Effector memory CD4-positive, alpha-beta T cell (primary cell): ENCODE measurements around the gene ZDHHC7.

ENCODE experiments used
- DNase-seq, 3 donors: peaks; one replicate each; pipeline ENCODE4 v3.0.0-alpha.2; 2020
- H3K27ac ChIP-seq: 2 replicates; pipeline ENCODE4 v1.7.0; 2013; ENCODE audit warnings: mild to moderate bottlenecking, low read length, moderate library complexity; ENCODE audit not compliant: insufficient read depth, poor library complexity, severe bottlenecking
- H3K27me3 ChIP-seq: replicated peaks from 2 replicates; pipeline ENCODE4 v1.7.0; 2013; ENCODE audit warnings: mild to moderate bottlenecking, low read length; ENCODE audit not compliant: insufficient read depth, control insufficient read depth, poor library complexity, severe bottlenecking
- H3K36me3 ChIP-seq: 2 replicates; pipeline ENCODE4 v1.7.0; 2013; ENCODE audit warnings: mild to moderate bottlenecking, low read length, moderate library complexity; ENCODE audit not compliant: control insufficient read depth, insufficient read depth
- H3K4me1 ChIP-seq: 2 replicates; pipeline ENCODE4 v1.7.0; 2013; ENCODE audit warnings: low read length, mild to moderate bottlenecking; ENCODE audit not compliant: control insufficient read depth, insufficient read depth, poor library complexity, severe bottlenecking
- H3K4me3 ChIP-seq: 2 replicates; pipeline ENCODE4 v1.7.0; 2013; ENCODE audit warnings: low read length, low read depth, mild to moderate bottlenecking; ENCODE audit not compliant: insufficient read depth, poor library complexity, severe bottlenecking
- H3K9me3 ChIP-seq: 2 replicates; pipeline ENCODE4 v1.7.0; 2013; ENCODE audit warnings: mild to moderate bottlenecking, low read length, moderate library complexity; ENCODE audit not compliant: control insufficient read depth

ZDHHC7 gene

DNA sequence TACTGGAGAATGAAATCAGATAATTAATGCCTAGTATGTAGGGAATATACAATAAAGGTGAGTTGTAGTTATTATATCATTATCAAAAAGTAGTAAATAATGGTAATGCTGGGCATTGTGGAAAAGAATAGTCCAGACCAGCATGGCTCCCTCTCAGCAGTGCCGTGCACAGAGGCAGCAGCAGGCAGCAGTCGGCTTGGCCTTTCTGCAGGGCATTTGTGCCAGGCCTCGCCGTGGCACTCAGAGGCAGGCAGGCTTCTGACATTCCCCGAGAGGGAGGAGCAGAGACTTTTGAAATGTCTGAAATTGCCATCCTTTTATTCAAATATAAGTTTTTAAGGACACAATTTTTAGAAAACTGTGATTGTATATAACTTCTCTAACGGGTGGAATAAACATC, 31.3 kb upstream of the ZDHHC7 start:
- Histone ChIP-seq H3K27me3 (no peaks in the 10 kb centered on the region), H3K4me3 (no peak overlapping the region), H3K36me3 (no peaks in the 10 kb centered on the region), H3K27ac (no peak overlapping the region), H3K9me3 (no peaks in the 10 kb centered on the region), H3K4me1 (no peaks in the 10 kb centered on the region)
- DNase-seq, result no peak

DNA sequence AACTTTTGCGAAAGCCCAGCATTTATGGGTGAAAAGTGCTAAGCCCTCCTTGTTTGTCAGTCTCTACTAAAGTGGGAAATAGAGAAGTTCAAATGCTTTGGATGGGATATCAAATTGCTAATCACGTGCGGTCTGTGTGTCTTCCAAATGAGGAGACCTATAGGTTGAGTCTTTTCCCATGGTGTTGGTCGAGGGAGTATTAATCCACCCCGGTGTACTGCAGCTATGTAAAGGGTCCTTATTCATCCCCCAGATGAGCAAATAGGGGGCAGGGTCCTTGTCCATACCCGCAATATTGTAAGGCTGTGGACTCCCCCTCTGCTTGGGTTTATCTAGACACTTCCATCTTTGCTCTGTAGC, 30.8 kb upstream of the ZDHHC7 start:
- H3K4me1 ChIP-seq, result no peaks in the 10 kb centered on the region
- no peak for DNase-seq
- no peak overlapping the region for H3K27ac ChIP-seq
- H3K9me3 ChIP-seq, result no peaks in the 10 kb centered on the region
- no peak overlapping the region for H3K4me3 ChIP-seq
- no peaks in the 10 kb centered on the region for H3K27me3 ChIP-seq
- H3K36me3 ChIP-seq, result no peaks in the 10 kb centered on the region

DNA sequence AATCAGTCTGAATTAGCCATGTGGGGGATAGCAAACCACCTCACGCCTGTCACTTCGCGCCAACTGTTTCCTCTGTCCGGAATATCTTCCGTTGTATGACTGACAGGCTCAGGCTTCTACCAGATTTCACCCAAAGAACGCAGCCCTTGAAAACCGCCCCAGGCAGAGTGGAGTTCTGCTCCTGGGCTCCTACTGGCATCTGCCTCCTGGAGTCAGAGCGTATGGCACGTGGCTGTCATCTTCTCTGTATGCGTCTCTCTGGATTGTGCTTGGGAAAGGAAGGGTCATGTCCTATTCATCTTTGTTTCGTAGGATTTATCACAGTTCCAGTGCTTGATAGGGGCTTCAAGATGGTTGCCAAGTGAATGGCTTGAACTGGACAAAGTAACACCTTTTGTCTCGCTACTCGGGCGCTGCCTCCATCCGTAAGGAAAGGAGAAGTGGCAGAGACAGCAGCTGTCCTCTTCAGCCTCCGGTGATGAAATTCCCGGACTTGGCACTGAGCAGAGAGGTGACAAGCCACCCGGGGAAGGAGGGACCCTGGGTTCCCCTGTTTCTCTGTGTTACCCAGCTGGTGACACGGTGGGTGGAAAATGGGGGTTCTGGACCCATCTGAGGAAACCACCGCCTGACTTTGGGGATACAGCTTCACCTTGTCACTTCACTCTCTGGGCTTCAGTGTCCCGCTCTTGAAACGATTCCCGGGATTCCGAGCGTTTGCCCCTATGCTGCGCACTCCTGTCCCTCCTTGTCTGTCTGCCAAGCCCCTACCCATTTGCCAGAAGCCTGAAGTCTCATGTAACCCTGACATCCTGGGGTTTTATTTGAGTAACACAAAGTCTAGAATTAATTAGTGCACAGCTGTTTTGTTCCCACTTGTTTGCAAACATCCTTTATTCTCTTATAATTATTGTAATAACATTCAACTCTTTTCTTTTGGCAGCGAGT, 30.2 kb upstream of the ZDHHC7 start:
- Histone ChIP-seq H3K27me3 (no peaks in the 10 kb centered on the region), H3K9me3 (no peaks in the 10 kb centered on the region), H3K4me3 (no peak overlapping the region), H3K36me3 (no peaks in the 10 kb centered on the region), H3K4me1 (no peaks in the 10 kb centered on the region), H3K27ac (no peak overlapping the region)
- DNase-seq, result no peak

DNA sequence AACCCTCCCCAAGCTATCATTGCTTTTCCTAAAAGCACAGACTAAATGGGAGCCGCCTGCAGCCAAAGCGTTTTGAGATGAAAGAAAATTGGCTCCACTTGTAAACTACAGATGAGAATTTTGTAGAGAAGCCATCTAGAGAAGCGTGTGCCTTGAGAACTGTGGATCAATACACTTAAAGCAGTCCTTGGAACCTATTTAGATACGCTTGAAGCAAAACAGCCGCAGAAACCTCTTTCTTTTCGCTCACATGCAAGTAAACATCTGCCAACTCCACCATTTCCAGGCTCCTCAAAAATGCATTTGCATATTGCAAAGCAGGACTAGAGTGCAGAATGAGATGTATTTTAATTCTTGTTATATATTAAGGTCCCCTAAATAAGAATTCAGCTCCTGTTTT, 29.4 kb upstream of the ZDHHC7 start:
- Histone ChIP-seq H3K4me3 (no peak overlapping the region), H3K27ac (no peak overlapping the region), H3K36me3 (no peaks in the 10 kb centered on the region), H3K27me3 (no peaks in the 10 kb centered on the region), H3K4me1 (no peaks in the 10 kb centered on the region), H3K9me3 (no peaks in the 10 kb centered on the region)
- DNase-seq, result no peak

GRCh38 chr16:85037721-85038120, 26.4 kb upstream of the ZDHHC7 start:
- no peak for DNase-seq
- Histone ChIP-seq H3K4me3 (no peak overlapping the region), H3K27me3 (no peaks in the 10 kb centered on the region), H3K27ac (no peak overlapping the region), H3K4me1 (no peaks in the 10 kb centered on the region), H3K36me3 (peaks cover 3% of the 10 kb centered on the region), H3K9me3 (no peaks in the 10 kb centered on the region)

DNA sequence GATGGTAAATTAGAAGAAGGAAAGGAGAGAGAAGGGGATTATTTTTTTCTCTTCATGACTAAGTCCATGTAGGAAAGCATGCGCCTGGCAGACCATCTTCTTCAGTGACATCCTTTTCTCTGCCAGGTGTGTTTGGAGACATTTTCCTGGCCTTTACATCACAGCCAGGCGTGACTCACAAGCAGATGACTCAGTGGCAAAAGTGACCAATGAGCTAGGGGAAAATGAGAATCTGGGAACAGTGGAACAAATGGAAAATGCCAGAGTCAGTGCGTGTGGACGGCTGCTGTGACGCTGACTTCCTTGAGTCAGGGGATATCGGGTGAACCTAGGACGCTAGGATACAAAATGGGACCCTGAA, 25.7 kb upstream of the ZDHHC7 start:
- Histone ChIP-seq H3K9me3 (no peaks in the 10 kb centered on the region), H3K4me3 (no peak overlapping the region), H3K27me3 (no peaks in the 10 kb centered on the region), H3K4me1 (no peaks in the 10 kb centered on the region), H3K36me3 (peaks cover 3% of the 10 kb centered on the region), H3K27ac (no peak overlapping the region)
- DNase-seq, result no peak

GRCh38 chr16:85036236-85037049, 25.1 kb upstream of the ZDHHC7 start:
- DNase-seq, result no peak
- Histone ChIP-seq H3K27ac (no peak overlapping the region), H3K4me1 (no peaks in the 10 kb centered on the region), H3K4me3 (no peak overlapping the region), H3K36me3 (peaks cover 7% of the 10 kb centered on the region), H3K9me3 (no peaks in the 10 kb centered on the region), H3K27me3 (no peaks in the 10 kb centered on the region)

GRCh38 chr16:85034591-85035433, 23.5 kb upstream of the ZDHHC7 start:
- H3K4me1 ChIP-seq, result peaks cover 2% of the 10 kb centered on the region
- H3K9me3 ChIP-seq, result no peaks in the 10 kb centered on the region
- H3K36me3 ChIP-seq, result peaks cover 7% of the 10 kb centered on the region
- H3K27me3 ChIP-seq, result no peaks in the 10 kb centered on the region
- no peak overlapping the region for H3K4me3 ChIP-seq
- no peak for DNase-seq
- no peak overlapping the region for H3K27ac ChIP-seq

DNA sequence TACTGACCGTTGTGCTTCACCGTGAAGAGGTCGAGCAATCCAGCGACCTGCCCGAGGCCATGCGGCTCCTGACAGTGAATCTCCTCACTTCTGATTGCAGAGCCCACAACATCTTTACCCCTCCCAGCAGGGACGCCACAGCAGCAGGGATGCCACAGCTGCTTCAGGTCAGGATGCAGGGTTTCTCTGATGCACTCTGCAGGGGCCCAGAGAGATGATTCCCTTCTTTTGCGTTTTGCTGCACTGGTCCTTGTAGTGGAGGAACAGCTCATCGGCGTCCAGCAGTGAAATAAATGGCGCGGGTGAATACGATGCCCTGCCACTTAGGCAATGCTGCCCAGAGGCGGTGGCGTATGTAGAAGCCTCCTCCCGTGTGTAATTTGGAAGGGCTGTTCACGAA, 21.8 kb upstream of the ZDHHC7 start:
- Histone ChIP-seq H3K27ac (no peak overlapping the region), H3K4me1 (peaks cover 17% of the 10 kb centered on the region), H3K27me3 (no peaks in the 10 kb centered on the region), H3K36me3 (peaks cover 7% of the 10 kb centered on the region), H3K9me3 (no peaks in the 10 kb centered on the region), H3K4me3 (no peak overlapping the region)
- no peak for DNase-seq
